VCaP (cell line): Measurements from ENCODE around the gene SRC.

Experiments used
- H3K27ac ChIP-seq: fragments of 450-650 bp; 2 replicates; pipeline ENCODE4 v1.5.1; 2017
- TF ChIP-seq, protein P1 (sequence below): fragments of 450-650 bp; conservative IDR thresholded peaks from 2 replicates; pipeline ENCODE4 v1.5.1; 2017; ENCODE audit warnings: mild to moderate bottlenecking, moderate library complexity

SRC gene

DNA sequence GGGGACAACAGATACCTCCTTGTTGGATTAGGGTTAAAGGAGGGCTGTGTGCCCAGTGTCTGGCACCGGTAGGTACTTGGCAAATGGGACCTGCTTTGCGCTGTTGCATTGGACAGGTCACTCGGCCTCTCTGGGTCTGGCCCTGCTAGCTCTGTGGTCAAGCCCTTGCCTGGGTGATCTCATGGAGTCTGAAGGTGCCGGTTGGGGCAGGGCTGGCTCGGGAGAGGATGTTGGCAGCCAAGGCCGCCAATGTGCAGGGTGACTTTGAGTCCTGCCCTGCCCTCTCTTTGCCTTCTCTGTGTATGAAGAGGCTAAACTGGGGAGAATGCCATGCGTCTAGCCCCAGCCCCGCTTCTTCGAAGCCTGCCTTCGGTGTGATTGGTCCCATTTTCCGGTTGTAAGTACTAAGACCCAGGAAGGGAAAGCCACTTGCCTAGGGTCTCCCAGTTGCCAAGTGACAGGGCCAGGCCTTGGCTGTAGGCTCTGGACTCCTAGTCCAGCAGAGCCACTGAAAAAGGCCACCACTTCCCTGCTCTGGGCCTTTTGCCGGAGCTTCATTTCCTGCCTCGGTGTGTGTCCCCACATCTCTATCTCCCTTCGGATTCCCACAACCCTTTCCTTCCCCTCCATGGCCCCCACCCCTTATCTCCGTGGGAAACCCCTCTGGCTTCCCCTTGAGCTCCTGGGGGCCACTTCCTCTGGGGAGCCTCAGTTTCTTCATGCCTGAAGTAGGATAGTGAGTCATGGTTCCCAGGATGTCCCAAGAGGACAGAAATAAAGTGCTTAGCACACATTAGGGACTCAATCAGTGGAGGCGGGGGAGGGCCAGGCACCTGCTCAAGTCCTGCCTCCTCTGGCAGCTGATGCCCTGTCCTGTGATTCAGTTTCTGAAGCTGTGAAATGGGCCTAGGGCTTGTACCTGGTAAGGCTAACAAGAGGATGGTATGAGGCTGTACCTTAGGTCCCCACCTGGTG, 3.9 kb downstream of the SRC start:
- no peak overlapping the region for H3K27ac ChIP-seq
- TF ChIP-seq, protein P1, sequence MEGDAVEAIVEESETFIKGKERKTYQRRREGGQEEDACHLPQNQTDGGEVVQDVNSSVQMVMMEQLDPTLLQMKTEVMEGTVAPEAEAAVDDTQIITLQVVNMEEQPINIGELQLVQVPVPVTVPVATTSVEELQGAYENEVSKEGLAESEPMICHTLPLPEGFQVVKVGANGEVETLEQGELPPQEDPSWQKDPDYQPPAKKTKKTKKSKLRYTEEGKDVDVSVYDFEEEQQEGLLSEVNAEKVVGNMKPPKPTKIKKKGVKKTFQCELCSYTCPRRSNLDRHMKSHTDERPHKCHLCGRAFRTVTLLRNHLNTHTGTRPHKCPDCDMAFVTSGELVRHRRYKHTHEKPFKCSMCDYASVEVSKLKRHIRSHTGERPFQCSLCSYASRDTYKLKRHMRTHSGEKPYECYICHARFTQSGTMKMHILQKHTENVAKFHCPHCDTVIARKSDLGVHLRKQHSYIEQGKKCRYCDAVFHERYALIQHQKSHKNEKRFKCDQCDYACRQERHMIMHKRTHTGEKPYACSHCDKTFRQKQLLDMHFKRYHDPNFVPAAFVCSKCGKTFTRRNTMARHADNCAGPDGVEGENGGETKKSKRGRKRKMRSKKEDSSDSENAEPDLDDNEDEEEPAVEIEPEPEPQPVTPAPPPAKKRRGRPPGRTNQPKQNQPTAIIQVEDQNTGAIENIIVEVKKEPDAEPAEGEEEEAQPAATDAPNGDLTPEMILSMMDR: no peak

DNA sequence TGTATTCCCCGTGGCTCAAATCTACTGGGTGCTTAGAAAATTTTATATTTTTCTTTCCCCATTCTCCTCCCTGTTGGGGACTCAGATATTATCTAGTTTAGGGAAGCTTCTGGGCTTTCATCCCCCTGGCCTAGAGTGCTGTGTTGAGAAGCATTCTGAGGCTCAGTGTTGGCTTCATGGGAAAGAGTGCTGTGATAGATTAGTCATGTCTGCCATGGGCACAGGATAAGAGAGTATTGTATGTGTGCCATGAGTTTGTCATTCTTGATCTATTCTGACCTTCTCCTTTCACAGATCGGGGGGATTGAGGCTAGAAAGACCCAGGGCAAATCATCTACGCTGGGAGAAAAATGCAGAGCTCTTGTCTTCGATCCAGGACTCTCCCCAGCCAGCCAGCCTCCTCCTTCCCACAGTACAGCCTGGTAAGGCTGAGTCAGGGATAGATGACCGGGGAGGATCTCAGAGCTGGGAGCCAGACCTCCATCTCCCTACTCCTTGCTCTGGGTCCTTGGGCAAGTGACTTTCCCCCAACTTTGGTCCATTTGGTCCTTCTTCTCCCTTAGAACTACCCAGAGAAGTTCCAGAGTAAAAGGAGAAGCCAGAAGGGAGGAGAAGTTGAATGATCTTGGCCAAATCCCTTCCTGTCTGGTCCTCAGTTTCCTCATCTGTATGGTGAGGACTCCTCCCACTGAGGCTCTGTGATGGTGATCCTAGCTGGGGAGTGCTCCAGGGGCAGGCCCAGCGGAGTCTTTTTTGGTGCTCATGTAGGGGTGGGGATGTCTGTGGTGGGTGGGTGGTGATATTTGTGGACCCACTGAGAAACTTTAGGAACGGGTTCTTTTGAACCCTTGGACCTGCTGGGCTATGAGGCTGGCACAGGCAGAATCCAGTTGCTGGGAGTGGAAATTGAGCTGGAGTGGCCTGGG, 5.0 kb downstream of the SRC start:
- H3K27ac ChIP-seq: no peak overlapping the region
- TF ChIP-seq, protein P1: no peak

DNA sequence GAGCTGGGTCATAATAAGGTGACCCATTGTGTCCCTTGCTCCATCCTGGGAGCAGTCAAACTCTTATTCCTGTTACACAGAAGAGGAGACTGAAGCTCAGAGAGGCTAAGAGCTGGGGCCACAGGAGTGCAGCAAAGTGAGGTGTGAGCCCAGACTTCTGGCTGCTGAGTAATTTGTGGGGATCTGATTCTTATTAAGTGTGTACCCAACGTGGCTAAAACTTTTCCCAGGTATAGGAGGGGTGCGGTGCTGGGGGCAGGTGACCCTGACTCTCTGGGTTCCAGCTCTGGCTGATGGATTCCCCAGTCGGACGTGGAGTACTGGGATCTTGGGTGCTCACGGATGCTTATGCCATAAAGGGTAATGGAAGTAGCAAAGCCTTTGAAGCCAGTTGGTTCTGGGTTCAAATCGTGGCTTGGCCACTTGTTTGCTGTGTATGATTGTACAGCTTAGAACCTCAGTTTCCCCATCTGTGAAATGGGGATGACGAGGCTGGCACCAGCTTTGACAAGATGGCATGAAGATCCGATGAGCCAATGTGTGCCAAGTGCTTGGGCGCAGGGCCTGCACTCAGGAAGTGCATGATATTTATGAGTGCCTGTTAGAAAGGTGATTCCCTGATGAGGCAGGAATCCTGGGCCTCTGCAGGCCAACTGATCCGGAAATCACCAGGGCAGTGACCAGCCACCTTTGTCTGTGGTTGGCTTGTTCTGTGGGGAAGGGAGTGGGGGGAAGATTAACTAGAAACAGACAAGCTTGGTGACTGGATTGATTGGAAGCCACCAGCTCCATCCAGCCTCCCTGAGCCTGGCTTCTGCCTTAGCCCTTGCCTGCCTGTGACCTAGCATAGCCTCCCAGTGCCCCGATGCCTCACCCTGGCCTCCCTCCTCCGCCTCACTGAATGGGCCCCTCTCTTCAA, 6.0 kb downstream of the SRC start:
- TF ChIP-seq, protein P1: no peak
- H3K27ac ChIP-seq: no peak overlapping the region

DNA sequence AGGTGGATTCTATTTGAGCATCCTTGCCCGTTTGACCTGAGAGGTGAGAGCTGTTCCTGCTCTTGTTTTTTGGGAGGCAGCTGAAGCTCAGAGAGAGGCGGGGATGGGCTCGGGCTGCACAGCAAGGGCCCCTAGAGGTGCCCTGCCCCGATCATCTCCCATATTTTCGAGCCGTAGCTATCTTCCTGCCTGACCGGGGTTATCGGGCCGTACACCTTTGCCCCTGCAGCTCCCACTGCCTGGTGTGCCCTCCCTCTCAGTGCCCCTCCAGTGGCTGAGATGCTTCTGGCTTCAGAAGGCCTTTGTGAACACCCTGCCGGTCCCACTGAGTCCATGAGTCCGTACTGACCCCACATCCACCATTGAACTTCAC, 6.7 kb downstream of the SRC start:
- no peak overlapping the region for H3K27ac ChIP-seq

DNA sequence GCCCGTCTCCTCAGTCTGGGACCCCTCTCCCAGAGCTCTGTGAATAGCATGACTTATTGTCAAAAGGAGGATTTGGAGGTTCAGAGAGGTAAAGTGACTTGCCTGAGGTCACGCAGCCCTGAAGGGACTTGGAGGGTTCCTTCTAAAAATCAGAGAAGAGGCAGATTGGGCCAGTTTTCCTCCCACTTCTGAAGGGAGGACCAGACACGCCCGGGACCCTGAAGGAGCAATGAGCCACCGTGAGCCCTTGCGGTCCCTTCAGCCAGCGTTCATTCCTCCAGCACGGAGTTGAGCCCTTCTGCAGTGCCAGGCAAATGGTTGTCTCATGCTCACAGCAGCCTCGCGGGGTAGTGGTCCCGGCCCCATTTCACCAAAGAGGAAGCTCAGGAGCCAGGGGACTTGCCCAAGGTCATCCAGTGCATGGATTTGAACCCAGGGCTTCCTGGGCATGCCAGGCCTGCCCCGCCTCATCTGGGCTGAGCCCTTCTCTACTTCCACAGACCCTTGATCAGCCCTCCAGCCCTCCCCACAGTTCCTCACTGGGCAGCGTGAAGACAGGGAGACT, 7.4 kb downstream of the SRC start:
- no peak overlapping the region for H3K27ac ChIP-seq
- TF ChIP-seq, protein P1: no peak

More for the DNA sequence above, 6.7 kb downstream of the SRC start:
- TF ChIP-seq, protein P1: no peak

DNA sequence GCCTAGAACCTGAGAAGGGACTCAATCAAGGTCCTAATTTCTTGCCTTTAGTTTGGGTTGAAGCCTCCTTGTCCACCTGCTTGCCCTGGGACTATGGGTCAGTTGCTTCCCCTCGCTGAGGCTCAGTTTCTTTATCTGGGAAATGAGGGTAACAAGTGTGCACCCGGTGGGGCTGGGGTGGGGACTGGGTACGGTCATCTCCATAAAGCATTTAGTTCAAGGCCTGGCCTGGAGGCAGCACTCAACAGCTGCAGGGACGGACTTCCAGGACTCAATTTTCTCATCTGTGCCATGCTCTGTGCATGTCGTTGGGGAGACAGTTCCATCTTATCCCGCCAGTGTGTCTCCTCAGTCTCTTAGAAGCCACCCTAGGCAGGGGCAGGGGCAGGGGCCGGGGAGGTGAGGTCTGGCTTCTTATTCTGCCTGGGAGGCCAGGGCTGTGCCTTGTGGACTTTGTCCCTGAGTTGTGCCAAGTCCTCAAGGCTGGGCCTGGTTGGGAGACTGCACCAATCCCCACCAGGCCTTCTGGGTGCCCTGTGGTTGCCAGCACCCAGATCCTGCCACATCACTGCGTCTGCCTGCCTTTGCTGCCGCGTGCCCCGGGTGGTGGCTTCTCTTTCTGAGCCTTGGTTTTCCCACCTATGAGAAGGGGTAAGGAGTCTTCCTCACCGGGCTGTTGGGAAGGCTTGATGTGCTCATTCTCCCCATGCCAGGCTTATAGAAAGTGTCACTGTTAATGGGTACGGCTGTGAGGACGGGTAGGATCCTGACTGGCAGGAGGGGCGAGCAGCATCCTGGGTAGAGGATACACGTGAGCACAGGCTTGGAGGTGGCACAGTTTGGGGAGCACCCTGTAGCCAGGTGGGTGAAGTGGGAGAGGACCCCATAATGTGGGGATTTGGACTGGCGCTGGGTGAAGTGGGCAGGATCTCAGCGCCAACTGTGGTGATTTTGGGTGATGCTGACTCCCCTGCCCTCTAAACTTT, 8.6 kb downstream of the SRC start:
- TF ChIP-seq, protein P1: no peak
- no peak overlapping the region for H3K27ac ChIP-seq
